Measurements from ENCODE around the gene KCNQ1. TPM values are rescaled to one million over a fixed set of nuclear protein-coding genes. Genes with fewer than 3 reads are reported as not detected.

The KCNQ1 gene
- total RNA-seq, 1 experiment from 2014 or later = 2.3 TPM

DNA sequence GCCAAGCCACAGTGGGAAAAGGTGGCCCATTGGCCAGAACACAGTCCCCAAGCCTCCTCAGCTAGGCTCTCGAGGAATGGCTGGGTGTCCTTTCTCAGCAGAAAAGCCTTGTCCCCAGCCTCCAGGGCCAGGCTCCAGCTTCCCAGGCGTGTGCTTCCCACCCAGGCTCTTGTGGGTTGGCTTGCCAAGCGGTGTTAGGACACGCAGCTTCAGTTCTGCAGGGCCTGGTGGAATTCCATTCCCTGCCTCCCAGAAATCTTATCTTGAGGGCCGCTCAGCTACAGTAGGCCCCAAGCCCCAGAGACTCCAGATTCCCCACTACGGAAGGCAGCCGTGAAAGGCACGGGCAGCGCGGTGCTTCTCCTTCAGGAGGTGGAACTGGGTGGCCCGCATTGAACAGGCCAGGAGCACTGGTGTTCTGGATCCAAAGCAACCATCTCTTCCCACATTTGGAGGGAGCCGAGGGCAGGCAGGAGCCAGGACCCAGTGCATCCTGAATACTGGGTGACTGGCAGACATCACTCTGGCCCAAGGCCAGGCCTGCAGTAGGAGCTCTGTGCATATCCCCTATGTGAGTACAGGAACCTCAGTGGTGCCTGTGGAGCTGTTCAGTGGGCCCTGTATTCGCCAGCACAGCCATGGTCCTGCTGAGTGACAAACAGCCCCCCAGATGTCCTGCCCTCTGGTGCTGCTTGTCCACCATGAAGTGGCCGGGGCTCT, 271.7 kb downstream of the KCNQ1 start:
- H2BK15ac ChIP-seq (ENCODE audit: low read depth, low read length) = no peak overlapping the region
- H3K4ac ChIP-seq (ENCODE audit: low read depth, low read length) = no peak overlapping the region
- no peak overlapping the region for H3K23ac ChIP-seq (ENCODE audit: insufficient read length, low read depth, low read length)
- no peak overlapping the region for H3K9ac ChIP-seq (ENCODE audit: extremely low read depth, insufficient read length, low read length)
- peaks cover 35 to 38% of the 10 kb centered on the region in 2 experiments for H3K4me1 Mint-ChIP-seq
- no peak overlapping the region for H3K18ac ChIP-seq (ENCODE audit: insufficient read length, low read depth, low read length)
- H3K27me3 Mint-ChIP-seq (ENCODE audit: low read depth) = peaks cover 100% of the 10 kb centered on the region
- H2AFZ ChIP-seq (ENCODE audit: low read length) = no peak overlapping the region
- no peaks in the 10 kb centered on the region for H3K79me1 ChIP-seq (ENCODE audit: insufficient read depth, low read depth, low read length, poor library complexity, severe bottlenecking)
- no peak overlapping the region for H3K27ac ChIP-seq (ENCODE audit: insufficient read length, low read depth, low read length)
- H3T11ph ChIP-seq (ENCODE audit: low read length) = no peak overlapping the region
- H3K4me2 ChIP-seq (ENCODE audit: insufficient read depth, insufficient read length, low read length) = no peak overlapping the region
- H3K4me1 ChIP-seq (ENCODE audit: insufficient read depth, low read length) = peaks cover 5% of the 10 kb centered on the region; the same call in 1 of the 2 replicates
- no peaks in the 10 kb centered on the region for H4K20me1 ChIP-seq (ENCODE audit: control insufficient read depth, insufficient read depth, insufficient read length)
- no peak overlapping the region for H2BK120ac ChIP-seq (ENCODE audit: low read depth, low read length, poor library complexity, severe bottlenecking)
- H3K9me3 Mint-ChIP-seq = no peaks in the 10 kb centered on the region; a peak in 1 of 5 replicates
- H3K79me2 ChIP-seq (ENCODE audit: insufficient read depth, low read length) = no peaks in the 10 kb centered on the region
- H4K91ac ChIP-seq (ENCODE audit: insufficient read length, low read depth, low read length) = no peak overlapping the region
- no peaks in the 10 kb centered on the region for H3K36me3 Mint-ChIP-seq (ENCODE audit: insufficient read depth in 1 of 3, low read depth in 3 of 3)
- no peak overlapping the region for H2AK5ac ChIP-seq (ENCODE audit: insufficient read length, low read length)
- no peak overlapping the region for H3K56ac ChIP-seq (ENCODE audit: insufficient read length, low read depth, low read length)
- no peaks in the 10 kb centered on the region for H3K9me3 ChIP-seq (ENCODE audit: control insufficient read depth, low read depth, low read length)
- H3K23me2 ChIP-seq (ENCODE audit: insufficient read length, low read depth, low read length, poor library complexity, severe bottlenecking) = no peaks in the 10 kb centered on the region
- no peak for TF ChIP-seq CTCF (conservative IDR thresholded peaks at IDR 0.05)
- peak overlapping the region; percentile 19; the same call in 1 of the 2 replicates for H3K14ac ChIP-seq (ENCODE audit: insufficient read depth, low read length)
- H4K5ac ChIP-seq (ENCODE audit: insufficient read length, low read depth, low read length) = no peak overlapping the region
- H2BK5ac ChIP-seq (ENCODE audit: insufficient read length, low read length) = no peak overlapping the region
- H3K27ac Mint-ChIP-seq = no peak overlapping the region
- no peak overlapping the region for H2BK12ac ChIP-seq (ENCODE audit: insufficient read length, low read depth, low read length)
- no peak for DNase-seq
- no CpG with 5 or more reads among the region's 14 CpGs for WGBS (ENCODE audit: extremely low coverage, insufficient read length, low lambda C conversion rate)
- H2BK20ac ChIP-seq (ENCODE audit: low read depth, low read length, poor library complexity, severe bottlenecking) = no peak overlapping the region
- H3K27me3 ChIP-seq (ENCODE audit: insufficient read depth, low read length) = peaks cover 17% of the 10 kb centered on the region; the same call in 1 of the 2 replicates
- no peak overlapping the region for H3K4me3 Mint-ChIP-seq
- H4K8ac ChIP-seq (replicated peaks; ENCODE audit: insufficient read length, low read depth, low read length) = no peak overlapping the region

Measured in H9 (cell line).